Mesenteric fat pad (tissue), 1 donor: Measurements from ENCODE around the gene APOLD1. TPM values are rescaled to one million over a fixed set of nuclear protein-coding genes. Genes with fewer than 3 reads are reported as not detected.
A peak's percentile ranks its signal among the peaks of the same experiment; 100 is the strongest.
"Not testable (repeated sequence)": the region's sequence is repeated elsewhere in the genome, so short reads cannot be mapped to it uniquely, and the experiment has no call there.

Experiments
- DNase-seq: peaks from one replicate; pipeline ENCODE4 v3.0.0-alpha.2; 2020; ENCODE audit warnings: low spot score
- total RNA-seq: library from RNA; stranded (reverse); fragmentation: NEBNext Ultra II Directional; extraction: Animal tissue kit (Norgen Biotek cat#: 25700); gene quantifications from one replicate; pipeline ENCODE4 v1.2.1, GENCODE V29; 2021
- donor health status: DM: yes; HTN: yes; CAD: no.

Gene APOLD1
- total RNA-seq, 1 donor from 2014 or later = 165 TPM

DNA sequence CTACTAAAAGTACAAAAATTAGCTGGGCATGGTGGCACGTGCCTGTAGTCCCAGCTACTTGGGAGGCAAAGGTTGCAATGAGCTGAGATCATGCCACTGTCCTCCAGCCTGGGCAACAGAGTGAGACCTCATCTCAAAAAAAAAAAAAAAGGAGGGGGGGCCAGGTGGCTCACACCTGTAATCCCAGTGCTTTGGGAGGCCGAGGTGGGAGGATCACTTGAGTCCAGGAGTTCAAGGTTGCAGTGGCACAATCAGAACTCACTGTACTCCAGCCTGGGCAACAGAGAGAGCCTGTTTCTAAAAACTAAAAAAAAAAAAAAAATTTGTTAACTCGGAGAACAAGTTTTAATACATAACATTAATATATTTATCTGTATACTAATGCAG, 22.1 kb downstream of the APOLD1 start:
- not testable (repeated sequence) for DNase-seq

- no peak for DNase-seq
Observed at GRCh38 chr12:12807970-12808702, 22.7 kb downstream of the APOLD1 start.

DNA sequence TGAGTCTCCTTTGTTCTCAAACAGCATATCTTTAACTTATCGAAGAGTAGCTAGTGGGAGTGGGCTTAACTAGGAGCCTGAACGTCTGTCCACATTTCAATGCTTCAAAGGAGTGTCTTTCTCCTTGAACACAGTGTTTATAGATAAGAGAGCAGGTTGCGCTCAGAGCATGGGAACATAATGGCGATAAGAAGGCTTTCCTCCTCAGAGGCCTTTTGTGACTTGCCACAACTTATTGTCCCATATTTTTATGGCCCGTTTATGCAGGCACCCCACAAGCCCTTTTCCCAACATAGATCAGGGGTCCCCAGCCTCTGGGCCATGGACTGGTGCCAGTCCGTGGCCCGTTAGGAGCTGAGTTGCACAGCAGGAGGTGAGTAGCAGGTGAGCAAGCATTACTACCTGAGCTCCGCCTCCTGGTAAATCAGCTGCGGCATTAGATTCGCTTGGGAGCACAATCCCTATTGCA, 25.1 kb downstream of the APOLD1 start:
- DNase-seq = no peak

GRCh38 chr12:12811343-12811742, 25.9 kb downstream of the APOLD1 start:
- DNase-seq = no peak

- DNase-seq = no peak
Observed at GRCh38 chr12:12812174-12812573, 26.7 kb downstream of the APOLD1 start.

DNA sequence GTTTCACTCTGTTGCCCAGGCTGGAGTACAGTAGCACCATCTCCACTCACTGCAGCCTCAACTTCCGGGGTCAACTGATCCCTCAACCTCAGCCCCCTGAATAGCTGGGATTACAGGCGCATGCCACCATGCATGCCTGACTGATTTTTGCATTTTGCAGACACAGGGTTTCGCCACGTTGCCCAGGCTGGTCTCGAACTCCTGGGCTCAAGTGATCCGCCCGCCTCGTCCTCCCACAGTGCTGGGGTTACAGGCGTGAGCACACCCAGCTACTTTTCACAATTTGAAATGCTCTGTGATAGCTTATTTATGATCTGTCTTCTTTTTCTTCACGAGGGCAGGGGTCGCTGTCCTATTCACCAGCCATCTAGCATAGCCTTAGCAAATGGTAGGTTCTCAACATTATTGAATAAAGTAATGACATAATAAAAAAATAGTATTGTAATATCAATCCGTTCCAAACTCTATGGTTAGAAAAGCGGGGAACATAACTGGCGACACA, 27.2 kb downstream of the APOLD1 start:
- no peak for DNase-seq

GRCh38 chr12:12813120-12814101, 28.0 kb downstream of the APOLD1 start, which contains the start of gene DDX47:
TSS of gene DDX47 (plus strand) at chr12:12813346. CDS start at chr12:12813368, 22 bp downstream.
- peak; percentile 98 for DNase-seq

GRCh38 chr12:12817616-12818015, 32.2 kb downstream of the APOLD1 start:
- DNase-seq = no peak

- no peak for DNase-seq
Observed at GRCh38 chr12:12818701-12819100, 33.2 kb downstream of the APOLD1 start.

GRCh38 chr12:12819221-12819620, 33.8 kb downstream of the APOLD1 start:
- no peak for DNase-seq

DNA sequence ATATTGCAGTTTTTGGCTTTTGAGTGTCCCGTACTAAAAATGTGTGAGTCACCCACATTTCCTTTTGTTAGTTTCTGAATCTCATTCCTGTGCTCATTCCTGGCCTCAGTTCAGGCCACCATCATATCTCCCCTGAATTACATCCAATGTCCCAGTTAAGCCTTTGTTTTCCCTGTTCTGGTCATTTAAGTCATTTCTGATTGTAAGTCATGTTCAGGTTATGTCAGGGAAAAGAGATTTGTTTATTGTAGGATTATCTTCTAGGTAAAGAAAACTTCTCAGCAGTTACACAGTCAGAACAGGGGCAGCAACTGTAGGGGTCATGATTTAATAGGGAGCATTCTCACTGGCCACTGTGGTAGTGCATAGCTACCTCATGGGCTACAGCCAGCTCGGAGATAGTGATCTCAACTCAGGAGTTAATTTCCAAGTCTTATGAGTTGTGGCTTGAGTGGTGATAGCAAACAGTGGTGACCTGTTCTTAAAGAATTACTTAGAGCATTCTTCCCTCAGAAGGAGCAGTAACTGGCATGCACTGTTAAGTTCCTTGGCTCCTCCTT, 34.4 kb downstream of the APOLD1 start:
- no peak for DNase-seq

GRCh38 chr12:12820376-12820775, 34.9 kb downstream of the APOLD1 start:
- not testable (repeated sequence) for DNase-seq

DNA sequence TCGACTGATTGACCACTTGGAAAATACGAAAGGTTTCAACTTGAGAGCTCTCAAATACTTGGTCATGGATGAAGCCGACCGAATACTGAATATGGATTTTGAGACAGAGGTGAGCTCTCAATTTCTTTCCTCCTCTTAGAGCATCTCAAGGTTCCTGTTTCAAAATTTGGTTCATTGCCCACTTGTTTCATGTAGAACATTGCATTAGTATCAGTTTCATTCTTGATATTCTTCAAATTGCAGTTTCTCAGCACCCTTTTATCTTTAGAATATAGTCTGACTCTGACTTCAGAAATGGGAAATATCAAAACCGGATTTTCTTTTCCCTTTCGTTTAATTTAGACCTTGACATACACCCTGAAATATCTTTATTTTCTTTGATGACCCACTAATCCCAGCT, 36.5 kb downstream of the APOLD1 start:
- DNase-seq = no peak

DNA sequence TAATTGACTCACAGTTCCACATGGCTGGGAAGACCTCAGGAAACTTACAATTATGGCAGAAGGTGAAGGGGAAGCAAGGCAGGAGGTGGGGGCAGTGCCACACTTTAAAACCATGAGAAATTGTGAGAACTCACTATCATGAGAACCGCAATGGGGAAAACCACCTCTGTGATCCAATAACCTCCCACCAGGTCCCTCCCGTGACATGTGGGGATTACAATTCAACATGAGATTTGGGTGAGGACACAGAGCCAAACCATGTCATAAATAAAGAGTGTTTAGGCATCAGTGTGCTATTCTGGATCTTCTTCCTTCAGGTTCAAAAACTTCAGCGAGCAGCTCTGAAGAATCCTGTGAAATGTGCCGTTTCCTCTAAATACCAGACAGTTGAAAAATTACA, 37.4 kb downstream of the APOLD1 start:
- no peak for DNase-seq

DNA sequence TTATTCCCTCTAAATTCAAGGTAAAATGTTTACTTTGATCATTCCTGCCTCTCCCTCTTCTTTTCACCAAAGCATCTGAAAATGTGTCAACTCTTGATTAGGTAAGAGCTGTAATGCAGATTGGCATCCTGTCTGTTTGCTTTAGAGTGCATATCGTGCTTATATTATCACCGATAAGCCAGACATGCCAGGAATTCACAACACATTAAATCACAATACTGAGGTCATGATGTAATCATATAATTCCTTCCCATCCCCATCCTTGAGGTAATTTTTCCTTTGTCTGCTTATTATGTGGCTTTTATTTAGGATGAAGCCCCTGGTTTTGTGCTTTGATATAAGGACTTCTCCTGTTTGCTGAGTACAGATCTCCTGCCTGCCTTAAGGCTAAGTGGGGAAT, 37.8 kb downstream of the APOLD1 start:
- DNase-seq = no peak

DNA sequence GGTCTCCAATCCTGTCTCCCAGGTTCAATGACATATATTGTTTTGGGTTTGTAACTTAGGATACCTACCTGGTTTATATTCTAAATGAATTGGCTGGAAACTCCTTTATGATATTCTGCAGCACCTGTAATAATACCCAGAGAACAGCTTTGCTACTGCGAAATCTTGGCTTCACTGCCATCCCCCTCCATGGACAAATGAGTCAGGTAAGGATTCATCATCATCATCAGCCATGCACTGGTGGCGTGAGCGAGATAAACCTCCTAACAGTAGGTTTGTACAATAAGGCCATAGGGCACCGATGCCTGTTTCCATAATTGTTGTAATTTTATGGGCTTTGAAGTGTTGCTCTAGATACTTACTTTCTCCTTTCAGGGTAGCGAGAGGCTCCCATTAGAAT, 38.4 kb downstream of the APOLD1 start:
- DNase-seq = no peak

- no peak for DNase-seq
Observed at GRCh38 chr12:12835378-12836146, 50.1 kb downstream of the APOLD1 start.

DNA sequence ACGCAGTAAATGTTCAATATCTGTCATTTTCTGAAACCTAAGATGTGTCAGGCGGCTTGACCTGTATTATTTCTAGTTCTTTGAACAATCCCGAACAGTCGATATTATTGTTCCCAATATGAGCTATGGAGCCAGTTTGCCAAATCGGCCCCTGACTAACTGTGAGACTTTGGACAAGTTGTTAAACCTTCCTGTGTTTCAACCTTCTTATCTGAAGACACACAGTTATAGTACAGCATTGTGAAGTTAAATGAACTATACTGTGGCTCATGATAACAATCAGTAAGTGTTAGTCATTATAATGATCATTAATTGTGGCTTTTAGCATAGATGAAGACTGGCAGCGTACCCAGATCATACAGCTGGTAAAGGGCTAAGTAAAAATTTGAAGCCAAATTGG, 51.1 kb downstream of the APOLD1 start:
- no peak for DNase-seq

DNA sequence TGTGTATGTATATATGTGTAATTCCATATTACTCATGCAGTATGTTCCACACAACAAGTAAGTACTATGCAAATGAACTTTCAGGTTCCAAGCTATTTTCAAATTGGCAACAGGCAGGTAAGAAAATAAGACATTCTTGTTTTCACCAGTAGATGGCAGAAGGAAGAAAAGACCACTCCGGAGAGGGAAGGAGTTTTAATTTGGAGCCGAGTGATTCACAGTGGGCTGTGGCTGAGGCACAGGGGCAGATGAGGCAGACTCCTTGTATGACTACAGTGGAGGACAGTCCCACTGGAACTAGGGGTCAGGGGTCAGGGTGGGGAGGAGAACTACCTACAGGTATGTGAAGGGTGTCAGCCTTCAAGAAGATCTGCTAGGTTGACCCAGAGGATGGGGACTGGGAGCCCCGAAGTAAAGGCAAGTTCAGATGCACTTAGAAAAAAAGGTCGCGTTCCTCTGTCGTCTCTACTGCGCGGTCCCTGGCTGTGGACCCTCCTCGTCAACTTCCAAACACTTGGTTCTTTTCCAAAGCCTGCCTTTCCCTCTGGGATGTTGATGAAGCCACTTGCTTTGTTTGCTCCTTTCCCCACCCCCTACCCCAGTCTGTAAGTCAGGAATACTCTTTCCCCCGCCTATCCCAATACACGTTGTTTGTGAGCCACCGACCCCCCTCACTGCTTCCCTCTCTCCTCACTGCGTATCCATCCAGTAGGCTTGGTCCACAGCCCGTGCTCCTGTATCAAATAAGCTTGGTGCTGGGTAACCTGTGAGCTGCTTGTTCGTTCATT, 51.8 kb downstream of the APOLD1 start:
- no peak for DNase-seq

DNA sequence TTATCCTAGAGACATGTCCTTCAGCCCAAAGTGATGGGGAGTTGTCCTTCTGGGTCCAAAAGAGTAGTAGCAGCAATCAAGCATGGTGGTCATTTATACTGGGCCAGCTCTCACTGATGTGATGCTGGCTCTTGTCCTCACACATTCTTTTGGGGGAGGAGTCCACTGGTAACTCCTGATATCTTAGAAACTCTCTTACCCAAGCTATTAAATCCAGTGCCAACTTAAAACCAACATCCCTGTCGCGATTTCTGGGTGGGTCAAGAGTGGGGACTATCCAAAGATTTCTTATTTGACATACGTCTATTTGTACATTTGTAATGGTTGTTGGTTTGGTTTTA, 52.3 kb downstream of the APOLD1 start:
- no peak for DNase-seq
